ENCODE data around the gene SEPTIN10.
"Not testable (repeated sequence)": the region's sequence is repeated elsewhere in the genome, so short reads cannot be mapped to it uniquely, and the experiment has no call there.

SEPTIN10 gene

GRCh38 chr2:109633284-109633961 is 19.7 kb upstream of the SEPTIN10 start:
- DNase-seq, result no peak

- no peak for DNase-seq
Measured at GRCh38 chr2:109632158-109632789, 18.5 kb upstream of the SEPTIN10 start.

GRCh38 chr2:109631741-109632140 is 18.0 kb upstream of the SEPTIN10 start:
- no peak for DNase-seq

GRCh38 chr2:109630441-109631430 is 17.0 kb upstream of the SEPTIN10 start:
- no peak for DNase-seq

- DNase-seq, result no peak
Measured at GRCh38 chr2:109629867-109630266, 16.1 kb upstream of the SEPTIN10 start.

GRCh38 chr2:109628321-109628720 is 14.6 kb upstream of the SEPTIN10 start:
- not testable (repeated sequence) for DNase-seq

GRCh38 chr2:109624339-109624738 is 10.6 kb upstream of the SEPTIN10 start:
- no peak for DNase-seq

GRCh38 chr2:109623923-109624322 is 10.2 kb upstream of the SEPTIN10 start:
- no peak for DNase-seq

GRCh38 chr2:109623297-109623696 is 9.5 kb upstream of the SEPTIN10 start:
- DNase-seq, result no peak

GRCh38 chr2:109619032-109619615 is 5.4 kb upstream of the SEPTIN10 start:
- DNase-seq, result no peak

GRCh38 chr2:109616184-109616583 is 2.4 kb upstream of the SEPTIN10 start:
- DNase-seq, result no peak

GRCh38 chr2:109615637-109616144 is 1.9 kb upstream of the SEPTIN10 start:
- peak in 1 of 2 experiments; percentile 20 for DNase-seq

- peak; percentile 50 to 82 for DNase-seq
Measured at GRCh38 chr2:109614715-109615636, 1.2 kb upstream of the SEPTIN10 start.

- DNase-seq, result peak in 1 of 2 experiments; percentile 52
Measured at GRCh38 chr2:109613081-109613921, 465 bp downstream of the SEPTIN10 start.

GRCh38 chr2:109611467-109612095 is 2.2 kb downstream of the SEPTIN10 start:
- DNase-seq, result peak in 1 of 2 experiments; percentile 26

- DNase-seq, result no peak
Measured at GRCh38 chr2:109609352-109610024, 4.3 kb downstream of the SEPTIN10 start.

GRCh38 chr2:109607766-109608165 is 6.0 kb downstream of the SEPTIN10 start:
- DNase-seq, result no peak

GRCh38 chr2:109604597-109604996 is 9.2 kb downstream of the SEPTIN10 start:
- DNase-seq, result no peak

- no peak for DNase-seq
Measured at GRCh38 chr2:109602617-109603188, 11.1 kb downstream of the SEPTIN10 start.

Data from NCI-H446 (cell line).